H1 (cell line): Measurements from ENCODE around the gene TUT7. TPM values are rescaled to one million over a fixed set of nuclear protein-coding genes. Genes with fewer than 3 reads are reported as not detected.

ENCODE experiments used
- CTCF ChIA-PET: fragments of 300-600 bp; sonication (Branson Sonifier 250); formaldehyde crosslinking; loops from one replicate; lab custom pipeline; 2021; ENCODE audit not compliant: partially characterized antibody; lab: Charles Lee
- POLR2A ChIA-PET: fragments of 300-600 bp; sonication (Branson Sonifier 250); formaldehyde crosslinking; loops from one replicate; lab custom pipeline; 2021; ENCODE audit warnings: inconsistent platforms; ENCODE audit not compliant: partially characterized antibody; lab: Charles Lee
- DNase-seq, 2 experiments: peaks; one replicate each; pipeline versions ENCODE4 v3.0.0 to v3.0.0-alpha.2; 2010 to 2022; ENCODE audit warnings: low spot score in 2 of 2, low read depth in 1 of 2, mixed read lengths in 1 of 2
- FAIRE-seq: peaks from 2 replicates; lab custom pipeline; 2011; peaks lifted over from hg19 to GRCh38; lab: Jason Lieb, UNC
- H2AFZ ChIP-seq: 2 replicates; pipeline ENCODE4 v1.8.1; 2012; ENCODE audit warnings: low read length, inconsistent platforms
- H2AK5ac ChIP-seq: 2 replicates; pipeline ENCODE4 v1.6.1; 2013; ENCODE audit warnings: low read depth, low read length
- H2BK120ac ChIP-seq: replicated peaks from 2 replicates; pipeline ENCODE3; 2013; ENCODE audit warnings: low read depth, low read length, inconsistent platforms
- H2BK12ac ChIP-seq: 2 replicates; pipeline ENCODE4 v1.6.1; 2013; ENCODE audit warnings: low read depth, low read length
- H2BK15ac ChIP-seq: 2 replicates; pipeline ENCODE4 v1.6.1; 2013; ENCODE audit warnings: low read length
- H2BK20ac ChIP-seq: 2 replicates; pipeline ENCODE4 v1.6.1; 2013; ENCODE audit warnings: low read length
- H2BK5ac ChIP-seq: 2 replicates; pipeline ENCODE4 v1.6.1; 2013; ENCODE audit warnings: low read depth, low read length
- H3K14ac ChIP-seq: 2 replicates; pipeline ENCODE4 v1.6.1; 2013; ENCODE audit warnings: inconsistent platforms; ENCODE audit not compliant: insufficient read length
- H3K18ac ChIP-seq: 2 replicates; pipeline ENCODE4 v1.6.1; 2013; ENCODE audit warnings: low read length; ENCODE audit errors: extremely low read depth
- H3K23ac ChIP-seq: 2 replicates; pipeline ENCODE4 v1.6.1; 2013; ENCODE audit warnings: inconsistent platforms; ENCODE audit not compliant: insufficient read length
- H3K23me2 ChIP-seq: 2 replicates; pipeline ENCODE4 v1.6.1; 2013; ENCODE audit warnings: low read depth, low read length
- H3K27ac ChIP-seq: 2 replicates; pipeline ENCODE4 v1.6.1; 2011; ENCODE audit warnings: low read depth, low read length, inconsistent platforms
- H3K27me3 ChIP-seq, 4 experiments: replicated peaks in 1 of 4; 1 replicate in 1 of 4; 2 replicates in 3 of 4; pipeline versions ENCODE4 v1.6.1 to v1.8.1; 2011 to 2013; ENCODE audit warnings: low read length in 3 of 4, mild to moderate bottlenecking in 3 of 4, inconsistent platforms in 2 of 4, mixed read lengths in 2 of 4, moderate library complexity in 1 of 4; ENCODE audit not compliant: control insufficient read depth in 3 of 4, insufficient read depth in 3 of 4; ENCODE audit errors: extremely low read depth in 1 of 4
- H3K36me3 ChIP-seq, 4 experiments: 2 replicates each; pipeline versions ENCODE4 v1.6.1 to v1.8.1; 2011 to 2013; ENCODE audit warnings: mild to moderate bottlenecking in 4 of 4, low read length in 3 of 4, moderate library complexity in 2 of 4, control low read depth in 1 of 4, inconsistent platforms in 1 of 4; ENCODE audit not compliant: insufficient read depth in 4 of 4, control insufficient read depth in 2 of 4
- H3K4ac ChIP-seq: replicated peaks from 2 replicates; pipeline ENCODE3; 2013; ENCODE audit warnings: low read length, low read depth, mixed read lengths, inconsistent platforms; ENCODE audit not compliant: insufficient read length
- H3K4me1 ChIP-seq, 4 experiments: replicated peaks in 1 of 4; 1 replicate in 1 of 4; 2 replicates in 3 of 4; pipeline versions ENCODE4 v1.6.1 to v1.8.1; 2011 to 2013; ENCODE audit warnings: low read length in 3 of 4, inconsistent platforms in 2 of 4, mixed read lengths in 1 of 4; ENCODE audit not compliant: insufficient read depth in 4 of 4, control insufficient read depth in 3 of 4
- H3K4me2 ChIP-seq, 2 experiments: 2 replicates each; pipeline versions ENCODE4 v1.6.1 to v1.8.1; 2011 to 2013; ENCODE audit warnings: low read depth in 2 of 2, low read length in 2 of 2, control low read depth in 1 of 2, inconsistent platforms in 1 of 2, mild to moderate bottlenecking in 1 of 2; ENCODE audit not compliant: insufficient read depth in 1 of 2
- H3K4me3 ChIP-seq, 4 experiments: fragments of 200-600, 300-600 bp in 1 of 4; sonication (generic), shearing (Covaris generic), sonication (Bioruptor Twin) in 1 of 4; 2 replicates each; pipeline versions ENCODE4 v1.5.1 to v1.8.1; 2011 to 2016; ENCODE audit warnings: low read length in 4 of 4, low read depth in 3 of 4, control low read depth in 2 of 4, inconsistent platforms in 2 of 4, mild to moderate bottlenecking in 2 of 4, mixed read lengths in 1 of 4, moderate library complexity in 1 of 4; ENCODE audit not compliant: insufficient read depth in 2 of 4; ENCODE audit errors: extremely low read depth in 1 of 4
- H3K56ac ChIP-seq: replicated peaks from 2 replicates; pipeline ENCODE3; 2013; ENCODE audit warnings: low read depth, mild to moderate bottlenecking, mixed read lengths, low read length, inconsistent platforms; ENCODE audit not compliant: insufficient read length
- H3K79me1 ChIP-seq: 2 replicates; pipeline ENCODE4 v1.6.1; 2013; ENCODE audit warnings: low read depth, low read length, control low read depth
- H3K79me2 ChIP-seq, 2 experiments: 2 replicates each; pipeline versions ENCODE4 v1.6.1 to v1.8.1; 2012 to 2013; ENCODE audit warnings: low read length in 2 of 2, mild to moderate bottlenecking in 2 of 2, inconsistent platforms in 1 of 2; ENCODE audit not compliant: insufficient read depth in 2 of 2, control insufficient read depth in 1 of 2
- H3K9ac ChIP-seq, 4 experiments: replicated peaks in 1 of 4; 1 replicate in 1 of 4; 2 replicates in 3 of 4; pipeline versions ENCODE4 v1.6.1 to v1.8.1; 2011 to 2013; ENCODE audit warnings: low read depth in 3 of 4, low read length in 3 of 4, control low read depth in 2 of 4, mild to moderate bottlenecking in 2 of 4, moderate library complexity in 2 of 4, inconsistent platforms in 1 of 4; ENCODE audit errors: extremely low read depth in 1 of 4
- H3K9me3 ChIP-seq, 2 experiments: 2 replicates each; pipeline versions ENCODE4 v1.6.1 to v1.8.1; 2012 to 2013; ENCODE audit warnings: mild to moderate bottlenecking in 2 of 2, moderate library complexity in 2 of 2, control low read depth in 1 of 2, inconsistent platforms in 1 of 2, low read depth in 1 of 2, low read length in 1 of 2, mixed read lengths in 1 of 2; ENCODE audit not compliant: insufficient read depth in 2 of 2
- H4K20me1 ChIP-seq, 2 experiments: replicated peaks in 1 of 2; 2 replicates each; pipeline versions ENCODE3 to v1.8.1; 2011 to 2013; ENCODE audit warnings: inconsistent platforms in 2 of 2, low read length in 2 of 2, mild to moderate bottlenecking in 1 of 2; ENCODE audit not compliant: insufficient read depth in 2 of 2, control insufficient read depth in 1 of 2
- H4K5ac ChIP-seq: 2 replicates; pipeline ENCODE4 v1.6.1; 2013; ENCODE audit warnings: low read length, low read depth, mixed read lengths, inconsistent platforms; ENCODE audit not compliant: insufficient read length
- H4K8ac ChIP-seq: 2 replicates; pipeline ENCODE4 v1.8.0; 2013; ENCODE audit warnings: mild to moderate bottlenecking, moderate library complexity, low read length, inconsistent platforms; ENCODE audit not compliant: insufficient read depth; ENCODE audit errors: extremely low read depth
- H4K91ac ChIP-seq: replicated peaks from 2 replicates; pipeline ENCODE3; 2013; ENCODE audit warnings: low read length, mixed read lengths, inconsistent platforms; ENCODE audit not compliant: insufficient read length
- ASH2L ChIP-seq: fragments of 200-600, 300-600 bp; sonication (generic); IDR thresholded peaks from one replicate; pipeline ENCODE4 v1.7.1; 2017; ENCODE audit warnings: low read length
- GABPA ChIP-seq: IDR thresholded peaks from 2 replicates; pipeline ENCODE4 v1.6.1; 2011; ENCODE audit warnings: mild to moderate bottlenecking, low read length, moderate library complexity, borderline replicate concordance; ENCODE audit not compliant: insufficient read depth
- GTF2F1 ChIP-seq: IDR thresholded peaks from 2 replicates; pipeline ENCODE4 v1.6.1; 2012; ENCODE audit warnings: low read depth, low read length, improper control_type of control experiment, borderline replicate concordance
- JUN ChIP-seq: IDR thresholded peaks from 2 replicates; pipeline ENCODE4 v1.6.1; 2011; ENCODE audit warnings: low read depth, mild to moderate bottlenecking, improper control_type of control experiment, low read length
- POU5F1 ChIP-seq: IDR thresholded peaks from 2 replicates; pipeline ENCODE4 v1.6.1; 2011; ENCODE audit warnings: low read depth, mild to moderate bottlenecking, low read length, moderate library complexity
- RNF2 ChIP-seq: fragments of 200-900, 300-1000 bp; sonication (generic); IDR thresholded peaks from 2 replicates; pipeline ENCODE4 v1.7.1; 2016; ENCODE audit warnings: borderline replicate concordance, low read depth, mild to moderate bottlenecking, antibody characterized with exemption, low read length; ENCODE audit not compliant: poor library complexity, severe bottlenecking; ENCODE audit errors: missing control alignments
- RXRA ChIP-seq: IDR thresholded peaks from 2 replicates; pipeline ENCODE4 v1.6.1; 2011; ENCODE audit warnings: low read depth, mild to moderate bottlenecking, low read length, moderate library complexity; ENCODE audit not compliant: insufficient read depth
- SP4 ChIP-seq: IDR thresholded peaks from 2 replicates; pipeline ENCODE4 v1.6.1; 2012; ENCODE audit warnings: low read length, inconsistent platforms
- TAF1 ChIP-seq: IDR thresholded peaks from 2 replicates; pipeline ENCODE4 v1.6.1; 2011; ENCODE audit warnings: mild to moderate bottlenecking, low read depth, low read length
- TAF7 ChIP-seq: optimal IDR thresholded peaks from 2 replicates; pipeline ENCODE3; 2011; ENCODE audit warnings: low read depth, mild to moderate bottlenecking, inconsistent platforms, low read length, moderate library complexity, borderline replicate concordance
- ZNF274 ChIP-seq: IDR thresholded peaks from 2 replicates; pipeline ENCODE4 v1.7.0; 2012; ENCODE audit warnings: low read length, borderline replicate concordance; ENCODE audit errors: extremely low read depth
- WGBS, 2 experiments: shearing (Covaris generic) in 1 of 2; methylation state at CpG; one replicate each; pipeline versions ENCODE4 v1.1.6 to v1.1.7; 2013 to 2015; ENCODE audit warnings: low lambda C conversion rate in 2 of 2, mixed read lengths in 2 of 2, inconsistent platforms in 1 of 2, low coverage in 1 of 2, missing lambda C conversion rate in 1 of 2; ENCODE audit not compliant: insufficient replicate concordance in 2 of 2, insufficient coverage in 1 of 2, insufficient read length in 1 of 2; ENCODE audit errors: extremely low coverage in 1 of 2, missing lambda C conversion rate in 1 of 2; 5-methylcytosine and 5-hydroxymethylcytosine counted together
- polyA plus RNA-seq, 7 experiments: library from polyadenylated mRNA; depleted of rRNA in 3 of 7; stranded (reverse) in 5 of 7; unstranded in 2 of 7; fragments of >200 nt in 5 of 7; fragments of 200-250 nt in 2 of 7; gene quantifications; 1 replicate in 5 of 7; 2 replicates in 1 of 7; 4 replicates in 1 of 7; pipeline versions ENCODE4 v1.2.1 to v1.2.3, GENCODE V29; 2011 to 2013; ENCODE audit warnings: missing spikeins in 2 of 7, mixed read lengths in 2 of 7
- total RNA-seq: library from RNA; stranded (reverse); fragmentation: NEBNext Ultra II Directional; extraction: Animal tissue kit (Norgen Biotek cat#: 25700); gene quantifications from 2 replicates; pipeline ENCODE4 v1.2.1, GENCODE V29; 2021
- TF ChIP-seq, protein P1 (sequence below), 3 experiments: IDR thresholded peaks; 1 replicate in 2 of 3; 2 replicates in 1 of 3; pipeline versions ENCODE4 v1.5.1 to v1.6.1; 2011; ENCODE audit warnings: low read length in 3 of 3, mild to moderate bottlenecking in 3 of 3, inconsistent platforms in 2 of 3, low read depth in 1 of 3, moderate library complexity in 1 of 3; ENCODE audit not compliant: insufficient read depth in 1 of 3; ENCODE audit errors: control extremely low read depth in 1 of 3

The TUT7 gene
- total and polyA plus RNA-seq, 2 of the 8 experiments (the other 6 are each of a cell fraction or from before 2014, with no cell fraction given), result 4.8 to 19.3 TPM

DNA sequence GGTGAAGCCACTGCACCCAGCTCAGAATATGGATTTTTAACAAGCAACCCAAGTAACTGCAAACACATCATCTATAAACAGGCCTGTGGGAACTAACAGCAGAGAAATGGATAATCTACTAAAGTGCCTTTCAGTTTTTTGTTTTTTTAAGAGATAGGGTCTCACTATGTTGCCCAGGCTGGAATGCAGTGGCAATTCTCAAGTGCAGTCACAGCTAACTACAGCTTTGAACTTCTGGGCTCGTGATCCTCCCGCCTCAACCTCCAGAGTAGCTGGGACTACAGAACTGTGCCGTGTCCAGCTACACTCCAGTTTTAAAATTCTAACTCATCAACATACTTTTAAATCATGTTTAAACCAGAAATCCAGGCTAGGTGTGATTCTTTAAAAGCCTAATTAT lies 11.9 kb downstream of the TUT7 start:
- Histone ChIP-seq H3K4me1 (no peaks in the 10 kb centered on the region), H2AK5ac (no peak overlapping the region), H3K27ac (no peak overlapping the region), H3K9ac (no peak overlapping the region), H3K4me3 (no peak overlapping the region), H2BK15ac (no peak overlapping the region), H4K91ac (no peak overlapping the region), H2BK12ac (no peak overlapping the region), H2BK5ac (no peak overlapping the region), H2BK120ac (no peak overlapping the region), H3K4me2 (no peak overlapping the region), H3K4ac (no peak overlapping the region), H4K8ac (no peak overlapping the region), H3K56ac (no peak overlapping the region), H3K18ac (no peak overlapping the region), H4K5ac (no peak overlapping the region), H3K36me3 (peaks cover under 1 to 57% (median 24%) of the 10 kb centered on the region in 4 experiments; a peak in 6 of 8 replicates), H2AFZ (no peak overlapping the region), H4K20me1 (peaks cover 0 to 1% of the 10 kb centered on the region in 2 experiments), H3K79me1 (no peaks in the 10 kb centered on the region), H3K23me2 (no peaks in the 10 kb centered on the region), H3K9me3 (no peaks in the 10 kb centered on the region), H3K14ac (no peak overlapping the region), H2BK20ac (no peak overlapping the region), H3K79me2 (peaks cover 0 to 10% of the 10 kb centered on the region in 2 experiments; a peak in 1 of 4 replicates), H3K27me3 (no peaks in the 10 kb centered on the region), H3K23ac (no peak overlapping the region)
- WGBS, 2 experiments, result 93% methylated on average over 3 of the region's 3 CpGs; no CpG with 5 or more reads in 1 of the 2 experiments
- DNase-seq (no peak), FAIRE-seq (no peak)
- POLR2A ChIA-PET, result no interaction called here
- TF ChIP-seq JUN, result no peak
- no peak for TF ChIP-seq TAF7
- no peak for TF ChIP-seq POU5F1
- no peak for TF ChIP-seq RXRA
- TF ChIP-seq SP4, result no peak
- TF ChIP-seq TAF1, result no peak
- TF ChIP-seq, protein P1, sequence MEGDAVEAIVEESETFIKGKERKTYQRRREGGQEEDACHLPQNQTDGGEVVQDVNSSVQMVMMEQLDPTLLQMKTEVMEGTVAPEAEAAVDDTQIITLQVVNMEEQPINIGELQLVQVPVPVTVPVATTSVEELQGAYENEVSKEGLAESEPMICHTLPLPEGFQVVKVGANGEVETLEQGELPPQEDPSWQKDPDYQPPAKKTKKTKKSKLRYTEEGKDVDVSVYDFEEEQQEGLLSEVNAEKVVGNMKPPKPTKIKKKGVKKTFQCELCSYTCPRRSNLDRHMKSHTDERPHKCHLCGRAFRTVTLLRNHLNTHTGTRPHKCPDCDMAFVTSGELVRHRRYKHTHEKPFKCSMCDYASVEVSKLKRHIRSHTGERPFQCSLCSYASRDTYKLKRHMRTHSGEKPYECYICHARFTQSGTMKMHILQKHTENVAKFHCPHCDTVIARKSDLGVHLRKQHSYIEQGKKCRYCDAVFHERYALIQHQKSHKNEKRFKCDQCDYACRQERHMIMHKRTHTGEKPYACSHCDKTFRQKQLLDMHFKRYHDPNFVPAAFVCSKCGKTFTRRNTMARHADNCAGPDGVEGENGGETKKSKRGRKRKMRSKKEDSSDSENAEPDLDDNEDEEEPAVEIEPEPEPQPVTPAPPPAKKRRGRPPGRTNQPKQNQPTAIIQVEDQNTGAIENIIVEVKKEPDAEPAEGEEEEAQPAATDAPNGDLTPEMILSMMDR (IDR thresholded peaks at IDR 0.05; ENCODE audit: control extremely low read depth in 1 of 3, insufficient read depth in 1 of 3, low read depth in 1 of 3, low read length in 3 of 3), result no peak
- no peak for TF ChIP-seq GABPA
- TF ChIP-seq ZNF274, result no peak
- no peak for TF ChIP-seq ASH2L
- no peak for TF ChIP-seq GTF2F1
- no peak for TF ChIP-seq RNF2
- CTCF ChIA-PET, result interaction anchor here (0.6 kb wide), 1 partner anchor 290 kb away, joined by 3 read pairs; no protein-coding TSS in a partner anchor
